ENCODE data around the gene GRIN2B. TPM values are rescaled to one million over a fixed set of nuclear protein-coding genes. Genes with fewer than 3 reads are reported as not detected.

GRIN2B gene
- total RNA-seq = not detected in 2 replicates

GRCh38 chr12:13981296-13981962 lies at the start of gene GRIN2B:
Gene GRIN2B (minus strand): TSS chr12:13981602. CDS start chr12:13866208, 115,394 bp downstream.
- DNase-seq (ENCODE audit: low read depth in 2 of 2) = no peak

GRCh38 chr12:14026537-14026936 lies 45.1 kb upstream of the GRIN2B start:
- DNase-seq (ENCODE audit: low read depth in 2 of 2) = no peak

GRCh38 chr12:14024591-14024990 lies 43.2 kb upstream of the GRIN2B start:
- DNase-seq (ENCODE audit: low read depth in 2 of 2) = no peak

- no peak for DNase-seq (ENCODE audit: low read depth in 2 of 2)
Measured at GRCh38 chr12:14018080-14018479, 36.7 kb upstream of the GRIN2B start.

- DNase-seq (ENCODE audit: low read depth in 2 of 2) = no peak
Measured at GRCh38 chr12:14010989-14011388, 29.6 kb upstream of the GRIN2B start.

- DNase-seq (ENCODE audit: low read depth in 2 of 2) = no peak
Measured at GRCh38 chr12:14007639-14008038, 26.2 kb upstream of the GRIN2B start.

- no peak for DNase-seq (ENCODE audit: low read depth in 2 of 2)
Measured at GRCh38 chr12:13992585-13992984, 11.2 kb upstream of the GRIN2B start.

- no peak for DNase-seq (ENCODE audit: low read depth in 2 of 2)
Measured at GRCh38 chr12:13992106-13992505, 10.7 kb upstream of the GRIN2B start.

- no peak for DNase-seq (ENCODE audit: low read depth in 2 of 2)
Measured at GRCh38 chr12:13986031-13986430, 4.6 kb upstream of the GRIN2B start.

- DNase-seq (ENCODE audit: low read depth in 2 of 2) = no peak
Measured at GRCh38 chr12:13981990-13982389, 588 bp upstream of the GRIN2B start.

GRCh38 chr12:13980538-13981295 lies 685 bp downstream of the GRIN2B start:
- no peak for DNase-seq (ENCODE audit: low read depth in 2 of 2)

GRCh38 chr12:13979772-13980378 lies 1.5 kb downstream of the GRIN2B start:
- no peak for DNase-seq (ENCODE audit: low read depth in 2 of 2)

GRCh38 chr12:13978876-13979275 lies 2.5 kb downstream of the GRIN2B start:
- no peak for DNase-seq (ENCODE audit: low read depth in 2 of 2)

- DNase-seq (ENCODE audit: low read depth in 2 of 2) = no peak
Measured at GRCh38 chr12:13976880-13977279, 4.5 kb downstream of the GRIN2B start.

GRCh38 chr12:13976028-13976584 lies 5.3 kb downstream of the GRIN2B start:
- DNase-seq (ENCODE audit: low read depth in 2 of 2) = no peak

GRCh38 chr12:13973996-13974395 lies 7.4 kb downstream of the GRIN2B start:
- no peak for DNase-seq (ENCODE audit: low read depth in 2 of 2)

- DNase-seq (ENCODE audit: low read depth in 2 of 2) = no peak
Measured at GRCh38 chr12:13970803-13971202, 10.6 kb downstream of the GRIN2B start.

- DNase-seq (ENCODE audit: low read depth in 2 of 2) = no peak
Measured at GRCh38 chr12:13968281-13968680, 13.1 kb downstream of the GRIN2B start.

GRCh38 chr12:13964666-13965065 lies 16.7 kb downstream of the GRIN2B start:
- DNase-seq (ENCODE audit: low read depth in 2 of 2) = no peak

- no peak for DNase-seq (ENCODE audit: low read depth in 2 of 2)
Measured at GRCh38 chr12:13962699-13963098, 18.7 kb downstream of the GRIN2B start.

- no peak for DNase-seq (ENCODE audit: low read depth in 2 of 2)
Measured at GRCh38 chr12:13961971-13962370, 19.4 kb downstream of the GRIN2B start.

GRCh38 chr12:13959131-13959723 lies 22.2 kb downstream of the GRIN2B start:
- no peak for DNase-seq (ENCODE audit: low read depth in 2 of 2)
